HG02840 (cell line): ENCODE results near the gene SNRNP25.
"Not testable (repeated sequence)": the region's sequence is repeated elsewhere in the genome, so short reads cannot be mapped to it uniquely, and the experiment has no call there.

Experiments used
- ATAC-seq: cut with Tn5 transposase; IDR thresholded peaks from one replicate; pipeline ENCODE4 v1.9.1; 2021; ENCODE audit warnings: mild to moderate bottlenecking, moderate library complexity, moderate number of reproducible peaks; ENCODE audit not compliant: unreplicated experiment, low FRiP score

Gene SNRNP25

GRCh38 chr16:41439-42068, 12.1 kb upstream of the SNRNP25 start:
- no peak for ATAC-seq

DNA sequence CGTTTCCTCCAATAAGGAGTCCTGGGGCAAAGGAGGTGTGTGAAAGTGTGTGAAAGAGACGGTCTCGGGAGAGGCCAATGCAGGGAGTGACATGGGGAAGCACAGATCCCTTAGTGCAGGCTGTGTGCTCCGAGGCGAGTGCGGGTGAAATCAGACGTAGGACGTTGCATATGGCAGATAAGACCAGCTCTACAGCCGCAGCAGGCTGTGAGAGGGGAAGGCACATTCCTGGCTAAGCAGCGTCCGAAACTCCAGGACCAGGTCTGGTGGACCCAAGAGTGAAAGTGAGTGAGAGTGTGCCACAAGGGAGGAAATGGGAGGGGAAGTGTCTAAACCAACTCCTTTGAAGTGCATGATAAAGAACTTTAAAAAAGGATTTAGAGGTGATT, 11.6 kb upstream of the SNRNP25 start:
- ATAC-seq: no peak

- no peak for ATAC-seq
These were observed 10.9 kb upstream of the SNRNP25 start for GRCh38 chr16:42691-43090.

GRCh38 chr16:43294-43693, 10.3 kb upstream of the SNRNP25 start:
- no peak for ATAC-seq

GRCh38 chr16:44655-45054, 9.0 kb upstream of the SNRNP25 start:
- no peak for ATAC-seq

DNA sequence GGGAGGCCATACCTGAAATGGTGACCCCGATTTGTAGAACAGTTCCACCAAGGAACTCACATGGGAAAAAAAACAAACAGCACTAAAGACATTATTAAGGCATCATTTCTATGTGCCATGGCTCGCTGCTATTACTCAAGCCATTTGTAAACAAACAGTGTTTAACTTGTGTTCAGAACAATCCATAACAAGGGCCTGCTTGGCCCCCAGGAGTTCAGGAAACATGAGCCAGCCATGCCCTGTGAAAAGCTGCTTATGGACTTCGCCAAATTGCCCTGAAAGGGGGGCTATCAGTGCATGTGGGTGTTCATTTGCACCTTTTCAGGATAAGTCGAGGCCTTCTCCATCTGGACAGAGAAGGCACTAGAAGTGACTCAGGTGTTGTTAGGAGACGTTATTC, 8.2 kb upstream of the SNRNP25 start:
- ATAC-seq: no peak

GRCh38 chr16:46510-46909, 7.1 kb upstream of the SNRNP25 start:
- not testable (repeated sequence) for ATAC-seq

- ATAC-seq: no peak
These were observed 6.4 kb upstream of the SNRNP25 start for GRCh38 chr16:47234-47633.

GRCh38 chr16:50769-51591, 2.6 kb upstream of the SNRNP25 start:
- ATAC-seq: no peak

DNA sequence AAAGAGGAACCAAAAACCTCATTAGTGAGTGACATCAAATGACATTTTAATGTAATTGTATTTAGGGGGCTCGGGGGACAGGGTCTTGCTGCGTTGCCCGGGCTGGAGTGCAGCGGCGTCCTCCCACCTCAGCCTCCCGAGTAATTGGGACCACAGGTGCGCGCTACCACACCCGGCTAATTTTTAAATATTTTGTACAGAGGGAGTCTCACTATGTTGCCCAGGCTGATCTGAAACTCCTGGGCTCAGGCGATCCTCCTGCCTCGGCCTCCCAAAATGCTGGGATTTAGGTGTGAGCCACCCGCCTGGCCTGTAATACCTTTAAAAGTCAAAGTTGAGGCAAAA, 581 bp downstream of the SNRNP25 start:
- ATAC-seq: no peak

DNA sequence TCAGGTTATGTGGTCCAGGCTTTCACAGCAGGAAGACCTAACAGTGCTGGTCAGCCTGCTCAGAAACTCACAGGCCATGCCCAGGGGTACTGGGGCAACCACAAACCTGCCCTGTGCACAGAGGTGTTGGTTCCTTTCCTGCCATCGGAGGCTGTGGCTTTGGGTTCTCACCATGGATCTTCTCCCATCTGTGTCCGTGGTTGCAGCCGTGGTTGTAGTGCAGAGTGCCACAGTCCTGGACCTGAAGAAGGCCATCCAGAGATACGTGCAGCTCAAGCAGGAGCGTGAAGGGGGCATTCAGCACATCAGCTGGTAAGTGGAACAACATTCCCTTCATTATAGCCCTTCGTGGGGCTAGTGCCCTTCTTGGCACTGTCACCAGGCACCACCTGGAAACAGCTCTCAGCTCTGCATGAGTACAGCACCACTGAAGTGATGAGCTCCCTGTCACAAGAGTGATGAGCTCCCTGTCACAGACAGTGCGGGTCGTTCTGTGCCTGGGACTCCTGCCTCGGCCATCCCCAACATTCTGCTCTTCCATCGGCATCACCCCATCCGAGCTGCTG, 2.0 kb downstream of the SNRNP25 start:
- ATAC-seq: no peak

- ATAC-seq: no peak
These were observed 2.8 kb downstream of the SNRNP25 start for GRCh38 chr16:56231-56927.

DNA sequence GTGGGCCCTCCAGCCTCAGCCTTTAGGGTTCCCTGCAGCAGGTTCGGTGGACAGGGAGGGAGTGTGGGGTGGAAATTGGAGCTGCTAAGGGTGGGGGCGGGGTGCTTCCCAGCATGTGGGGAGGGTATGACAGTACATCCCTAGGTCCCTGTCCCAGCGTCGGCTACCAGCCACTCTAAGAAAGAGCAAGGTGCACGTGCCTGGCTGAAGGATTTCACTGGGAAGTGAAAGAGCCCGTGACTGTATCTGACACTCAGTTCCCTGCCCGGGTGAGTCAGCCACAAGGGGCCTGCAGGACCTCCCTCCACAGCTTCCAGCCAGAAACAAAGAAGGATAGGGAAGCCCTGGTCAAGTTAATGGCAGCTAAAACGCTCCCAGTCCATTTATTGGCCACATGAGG, 4.1 kb downstream of the SNRNP25 start:
- ATAC-seq: no peak

GRCh38 chr16:58491-59439, 5.1 kb downstream of the SNRNP25 start:
- no peak for ATAC-seq

DNA sequence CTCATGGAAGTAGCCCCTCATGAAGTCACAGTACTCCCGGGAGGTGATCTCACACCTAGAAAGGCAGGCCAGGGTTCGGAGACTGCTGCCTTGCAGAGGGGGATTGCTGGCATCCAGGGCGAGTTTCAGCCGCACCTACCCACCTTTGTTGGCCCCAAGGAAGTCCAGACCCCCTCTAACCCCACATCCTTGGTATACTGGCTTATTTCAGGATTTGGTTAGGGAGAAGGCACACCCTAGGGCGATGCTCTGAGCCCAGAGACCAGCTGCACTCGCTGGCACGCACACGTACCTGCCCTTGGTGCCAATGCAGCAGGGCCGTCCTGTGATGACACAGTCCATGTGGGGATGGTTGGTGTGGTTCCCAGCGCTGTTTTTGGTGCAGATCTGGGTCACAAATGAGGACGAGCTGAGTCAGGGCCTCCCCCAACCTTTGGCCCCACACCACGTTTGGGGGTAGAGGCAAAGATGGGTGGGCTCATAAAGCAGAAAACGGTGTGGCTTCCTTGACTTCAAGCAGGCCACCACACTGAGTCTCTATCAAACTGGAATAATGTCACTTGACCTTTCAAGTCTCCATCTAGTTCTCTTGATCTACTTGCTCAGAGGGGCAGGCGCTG, 5.9 kb downstream of the SNRNP25 start:
- ATAC-seq: no peak

- no peak for ATAC-seq
These were observed 6.5 kb downstream of the SNRNP25 start for GRCh38 chr16:60166-60565.

- ATAC-seq: no peak
These were observed 7.6 kb downstream of the SNRNP25 start for GRCh38 chr16:60929-61878.

DNA sequence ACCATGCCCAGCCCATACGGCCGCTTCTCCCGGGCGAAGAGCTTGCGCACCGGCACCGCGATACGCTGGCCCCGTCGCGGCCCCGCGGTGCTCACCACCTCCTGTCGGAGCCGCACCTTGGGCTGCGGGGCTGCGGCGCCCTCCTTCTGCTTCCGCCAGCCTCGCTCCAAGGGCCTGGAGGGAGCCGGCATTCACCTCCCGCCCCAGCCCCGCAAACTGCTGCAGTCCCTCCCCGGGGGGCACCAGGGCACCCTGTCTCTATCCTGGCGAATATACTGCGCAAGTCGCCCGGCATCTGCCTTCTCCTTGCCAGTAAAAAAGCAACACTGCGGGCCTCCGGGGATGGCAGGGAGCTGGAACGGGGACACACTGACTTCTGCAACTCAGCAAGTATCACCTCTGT, 8.3 kb downstream of the SNRNP25 start:
- ATAC-seq: no peak
